Thoracic aorta (tissue), 2 donors: ENCODE results near the gene RBBP8NL. TPM values are rescaled to one million over a fixed set of nuclear protein-coding genes. Genes with fewer than 3 reads are reported as not detected.

Experiments used
- ATAC-seq: fragments of 150-250 bp; one replicate; pipeline ENCODE4 v1.8.0; 2017; ENCODE audit warnings: low read depth; ENCODE audit not compliant: insufficient number of reproducible peaks, low FRiP score
- DNase-seq: peaks from one replicate; pipeline ENCODE4 v3.0.0-alpha.2; 2020; ENCODE audit warnings: low spot score
- H3K27ac ChIP-seq, 2 donors: fragments of 200-600 bp; sonication (generic); 1 replicate in 1 of 2; 2 replicates in 1 of 2; pipeline ENCODE4 v1.5.1; 2016; ENCODE audit warnings: mild to moderate bottlenecking in 2 of 2, moderate library complexity in 2 of 2
- H3K27me3 ChIP-seq: fragments of 200-600 bp; sonication (generic); replicated peaks from 2 replicates; pipeline ENCODE4 v1.6.0; 2016; ENCODE audit warnings: mild to moderate bottlenecking; ENCODE audit not compliant: insufficient read depth
- H3K36me3 ChIP-seq: fragments of 200-600 bp; sonication (generic); one replicate; pipeline ENCODE4 v1.5.1; 2016
- H3K4me1 ChIP-seq, 2 donors: fragments of 200-600 bp; sonication (generic); 1 replicate in 1 of 2; 2 replicates in 1 of 2; pipeline versions ENCODE4 v1.5.1 to v1.6.0; 2016; ENCODE audit warnings: low read depth in 2 of 2, mild to moderate bottlenecking in 1 of 2; ENCODE audit not compliant: control insufficient read depth in 1 of 2
- H3K4me3 ChIP-seq: fragments of 200-600 bp; sonication (generic); 2 replicates; pipeline ENCODE4 v1.5.1; 2016; ENCODE audit warnings: mild to moderate bottlenecking
- H3K9me3 ChIP-seq: fragments of 200-600 bp; sonication (generic); 2 replicates; pipeline ENCODE4 v1.5.1; 2016
- total RNA-seq, 2 donors: library from RNA; depleted of rRNA; stranded (reverse); fragments of >200 nt; gene quantifications; one replicate each; pipeline versions ENCODE4 v1.1.0 to v1.2.3, GENCODE V29; 2016
- TF ChIP-seq, protein P1 (sequence below): fragments of 200-600 bp; sonication (generic); IDR thresholded peaks from one replicate; pipeline ENCODE4 v1.5.1; 2019; ENCODE audit warnings: antibody characterized with exemption

RBBP8NL gene
- total RNA-seq, 2 donors from 2014 or later: not detected

DNA sequence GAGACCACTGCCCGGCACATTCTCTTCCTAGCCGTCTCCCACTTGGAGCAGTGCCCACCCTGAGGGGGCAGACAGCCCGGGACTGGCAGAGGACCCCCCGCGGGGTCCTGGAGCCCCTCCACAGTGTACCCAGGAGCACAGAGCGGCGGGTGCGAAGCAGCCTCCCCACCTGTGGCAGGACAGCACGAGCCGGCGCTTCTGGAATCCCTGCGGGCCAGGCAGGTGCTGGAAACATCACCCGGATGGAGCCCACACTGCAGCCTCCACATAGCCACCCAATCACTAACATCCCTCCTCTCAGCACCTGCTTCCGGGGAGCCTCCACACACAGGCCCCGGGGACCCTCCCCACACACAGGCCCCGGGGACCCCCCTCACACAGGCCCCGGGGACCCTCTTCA lies 29.8 kb upstream of the RBBP8NL start:
- H3K27ac ChIP-seq: no peak overlapping the region
- DNase-seq: no peak
- H3K4me1 ChIP-seq: no peaks in the 10 kb centered on the region
- no peaks in the 10 kb centered on the region for H3K9me3 ChIP-seq
- no peaks in the 10 kb centered on the region for H3K36me3 ChIP-seq
- no peak for ATAC-seq
- TF ChIP-seq, protein P1, sequence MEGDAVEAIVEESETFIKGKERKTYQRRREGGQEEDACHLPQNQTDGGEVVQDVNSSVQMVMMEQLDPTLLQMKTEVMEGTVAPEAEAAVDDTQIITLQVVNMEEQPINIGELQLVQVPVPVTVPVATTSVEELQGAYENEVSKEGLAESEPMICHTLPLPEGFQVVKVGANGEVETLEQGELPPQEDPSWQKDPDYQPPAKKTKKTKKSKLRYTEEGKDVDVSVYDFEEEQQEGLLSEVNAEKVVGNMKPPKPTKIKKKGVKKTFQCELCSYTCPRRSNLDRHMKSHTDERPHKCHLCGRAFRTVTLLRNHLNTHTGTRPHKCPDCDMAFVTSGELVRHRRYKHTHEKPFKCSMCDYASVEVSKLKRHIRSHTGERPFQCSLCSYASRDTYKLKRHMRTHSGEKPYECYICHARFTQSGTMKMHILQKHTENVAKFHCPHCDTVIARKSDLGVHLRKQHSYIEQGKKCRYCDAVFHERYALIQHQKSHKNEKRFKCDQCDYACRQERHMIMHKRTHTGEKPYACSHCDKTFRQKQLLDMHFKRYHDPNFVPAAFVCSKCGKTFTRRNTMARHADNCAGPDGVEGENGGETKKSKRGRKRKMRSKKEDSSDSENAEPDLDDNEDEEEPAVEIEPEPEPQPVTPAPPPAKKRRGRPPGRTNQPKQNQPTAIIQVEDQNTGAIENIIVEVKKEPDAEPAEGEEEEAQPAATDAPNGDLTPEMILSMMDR: no peak
- H3K4me3 ChIP-seq: no peak overlapping the region
- H3K27me3 ChIP-seq: no peaks in the 10 kb centered on the region

DNA sequence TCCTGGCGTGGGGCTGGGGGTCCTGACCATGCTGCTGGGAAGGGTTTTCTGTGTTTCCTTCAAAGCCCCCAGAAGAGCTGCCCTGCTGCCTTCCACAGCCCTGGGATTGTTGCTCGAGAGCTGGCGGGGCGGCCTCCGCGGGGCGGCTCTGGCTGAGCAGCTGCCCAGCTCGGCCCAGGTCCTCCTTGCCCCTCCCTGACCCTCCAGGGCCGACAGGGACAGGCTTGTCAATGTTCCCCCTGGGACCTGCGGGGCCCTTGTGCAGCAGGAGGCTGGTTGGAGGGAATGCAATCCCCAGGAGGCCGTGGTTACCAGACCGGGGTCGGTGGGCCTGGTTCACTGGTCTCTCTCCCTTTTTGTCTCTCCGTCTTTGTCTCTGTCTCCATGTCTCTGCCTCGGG lies 28.6 kb upstream of the RBBP8NL start:
- ATAC-seq (no peak), DNase-seq (no peak)
- TF ChIP-seq, protein P1: no peak
- Histone ChIP-seq H3K4me3 (no peak overlapping the region), H3K36me3 (no peaks in the 10 kb centered on the region), H3K4me1 (no peaks in the 10 kb centered on the region), H3K9me3 (no peaks in the 10 kb centered on the region), H3K27me3 (no peaks in the 10 kb centered on the region), H3K27ac (no peak overlapping the region)

DNA sequence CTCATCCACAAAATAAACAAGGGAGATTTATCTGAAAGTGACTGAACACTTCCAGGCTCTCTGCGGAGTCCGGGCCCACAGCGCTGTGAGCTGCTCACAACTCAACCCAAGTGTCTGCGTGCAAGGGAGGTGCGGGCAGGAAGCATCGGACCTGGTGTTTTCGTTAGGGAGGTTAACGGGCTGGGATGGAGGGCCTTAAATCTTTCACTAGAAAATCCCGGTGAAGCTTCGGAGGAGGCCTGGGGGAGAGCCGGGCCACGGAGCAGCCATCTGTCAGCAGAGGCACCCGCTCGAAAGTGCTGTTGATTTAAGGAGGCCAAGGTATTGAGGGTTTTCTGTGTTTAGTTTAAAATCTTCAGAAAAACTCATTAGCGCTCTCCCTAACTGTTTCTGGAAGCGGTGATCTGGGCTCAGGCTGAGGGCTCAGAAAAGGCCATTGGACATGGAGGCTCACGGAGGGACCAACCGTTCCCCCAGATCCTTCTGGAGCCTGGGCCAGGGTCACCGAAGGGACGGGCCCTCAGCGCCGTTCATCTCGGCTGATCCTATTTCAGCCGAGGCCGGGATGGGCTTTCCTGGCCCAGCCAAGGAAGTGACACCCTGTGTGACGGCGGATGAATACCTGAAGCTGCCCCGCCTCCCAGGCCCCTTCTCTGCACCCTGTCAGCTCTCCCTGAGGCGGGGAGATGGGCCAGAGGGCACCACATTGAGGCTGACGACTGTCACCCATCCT lies 27.7 kb upstream of the RBBP8NL start:
- Histone ChIP-seq H3K9me3 (no peaks in the 10 kb centered on the region), H3K36me3 (no peaks in the 10 kb centered on the region), H3K27ac (no peak overlapping the region), H3K27me3 (no peaks in the 10 kb centered on the region), H3K4me3 (no peak overlapping the region), H3K4me1 (no peaks in the 10 kb centered on the region)
- TF ChIP-seq, protein P1: no peak
- ATAC-seq: no peak
- no peak for DNase-seq

DNA sequence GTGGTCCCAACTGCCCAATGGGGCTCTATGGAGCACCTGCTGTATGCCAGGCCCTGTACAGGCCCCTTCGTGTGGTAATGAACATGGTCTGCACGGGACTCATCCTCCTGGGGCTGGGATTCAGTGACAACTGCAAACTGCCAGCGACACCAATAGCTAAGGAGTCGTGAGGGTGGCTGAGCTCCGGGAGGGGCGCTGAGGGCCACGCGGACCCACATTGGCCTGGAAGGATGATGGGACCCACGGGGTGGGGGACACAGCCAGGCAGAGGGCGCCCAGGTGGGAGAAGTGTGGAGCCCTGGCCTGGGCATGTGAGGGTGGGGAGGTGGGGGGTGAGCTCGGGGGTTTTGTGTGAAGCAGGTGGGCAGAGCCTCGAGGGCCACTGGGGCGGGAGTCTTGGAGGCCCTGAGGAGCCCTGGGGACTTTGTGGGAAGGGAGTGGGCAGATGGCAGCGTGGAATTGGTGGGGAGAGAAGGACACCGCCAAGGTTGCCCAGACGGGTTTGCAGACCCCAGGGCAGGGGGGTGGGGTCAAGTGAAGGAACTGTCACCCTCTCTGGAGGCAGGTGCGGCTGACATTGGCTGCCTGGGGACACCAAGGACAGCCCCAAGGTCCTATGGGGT lies 26.0 kb upstream of the RBBP8NL start:
- TF ChIP-seq, protein P1: no peak
- H3K9me3 ChIP-seq: no peaks in the 10 kb centered on the region
- H3K36me3 ChIP-seq: no peaks in the 10 kb centered on the region
- no peak for DNase-seq
- no peaks in the 10 kb centered on the region for H3K4me1 ChIP-seq
- ATAC-seq: no peak
- H3K27me3 ChIP-seq: no peaks in the 10 kb centered on the region
- H3K4me3 ChIP-seq: no peak overlapping the region
- H3K27ac ChIP-seq: no peak overlapping the region

DNA sequence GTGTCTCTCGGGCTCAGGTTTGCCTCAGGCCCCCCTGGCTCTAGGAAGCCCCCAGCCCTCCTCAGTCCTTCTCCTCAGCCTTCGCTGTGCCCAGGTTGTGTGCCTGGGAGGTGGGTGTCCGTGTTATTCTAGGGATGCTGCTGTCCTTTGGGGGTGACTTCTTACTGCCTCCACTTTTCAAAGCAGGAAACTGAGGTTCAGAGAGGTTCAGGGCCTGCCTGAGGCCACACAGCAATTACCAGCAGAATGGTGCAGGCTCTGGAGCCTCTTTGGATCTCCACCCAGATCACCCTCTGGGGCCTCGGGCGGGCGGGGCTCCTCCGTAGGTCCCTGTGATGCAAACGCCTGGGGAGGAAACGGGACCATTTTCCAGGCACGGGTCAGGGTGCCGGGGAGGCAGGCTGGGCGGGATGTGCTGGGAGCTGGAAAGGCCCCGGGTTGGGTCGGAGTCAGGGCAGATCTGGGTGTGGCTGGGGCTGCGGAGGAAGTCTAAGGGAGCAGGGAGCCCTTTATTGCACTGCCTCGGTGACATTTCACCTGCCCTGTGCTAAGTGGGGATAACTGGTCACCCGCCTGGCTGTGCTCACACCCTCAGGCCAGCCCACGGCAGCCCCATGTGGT lies 25.2 kb upstream of the RBBP8NL start:
- no peaks in the 10 kb centered on the region for H3K36me3 ChIP-seq
- DNase-seq (no peak), ATAC-seq (no peak)
- H3K4me3 ChIP-seq: no peak overlapping the region
- no peak overlapping the region for H3K27ac ChIP-seq
- H3K27me3 ChIP-seq: no peaks in the 10 kb centered on the region
- H3K9me3 ChIP-seq: no peaks in the 10 kb centered on the region
- no peaks in the 10 kb centered on the region for H3K4me1 ChIP-seq
- TF ChIP-seq, protein P1: no peak
